ENCODE data around the gene AUTS2.

AUTS2 gene

GRCh38 chr7:70406950-70407209, 808.6 kb downstream of the AUTS2 start:
- no peak for DNase-seq

GRCh38 chr7:70408477-70408876, 810.2 kb downstream of the AUTS2 start:
- no peak for DNase-seq

GRCh38 chr7:70408891-70409290, 810.6 kb downstream of the AUTS2 start:
- DNase-seq = no peak

GRCh38 chr7:70410134-70410750, 812.0 kb downstream of the AUTS2 start:
- no peak for DNase-seq

GRCh38 chr7:70414368-70414767, 816.1 kb downstream of the AUTS2 start:
- no peak for DNase-seq

- no peak for DNase-seq
Measured at GRCh38 chr7:70415179-70415972, 817.1 kb downstream of the AUTS2 start.

GRCh38 chr7:70416347-70416985, 818.2 kb downstream of the AUTS2 start:
- DNase-seq = no peak

- DNase-seq = peak; percentile 59
Measured at GRCh38 chr7:70416986-70417655, 818.8 kb downstream of the AUTS2 start.

GRCh38 chr7:70419526-70420380, 821.5 kb downstream of the AUTS2 start:
- DNase-seq = no peak

- DNase-seq = no peak
Measured at GRCh38 chr7:70420381-70420662, 822.0 kb downstream of the AUTS2 start.

GRCh38 chr7:70421319-70421718, 823.0 kb downstream of the AUTS2 start:
- DNase-seq = no peak

- no peak for DNase-seq
Measured at GRCh38 chr7:70426249-70426880, 828.1 kb downstream of the AUTS2 start.

- no peak for DNase-seq
Measured at GRCh38 chr7:70432567-70433001, 834.3 kb downstream of the AUTS2 start.

GRCh38 chr7:70434376-70434775, 836.1 kb downstream of the AUTS2 start:
- no peak for DNase-seq

- DNase-seq = no peak
Measured at GRCh38 chr7:70434821-70435220, 836.5 kb downstream of the AUTS2 start.

GRCh38 chr7:70435634-70436033, 837.4 kb downstream of the AUTS2 start:
- no peak for DNase-seq

- no peak for DNase-seq
Measured at GRCh38 chr7:70436790-70437350, 838.6 kb downstream of the AUTS2 start.

GRCh38 chr7:70439651-70440050, 841.4 kb downstream of the AUTS2 start:
- no peak for DNase-seq

GRCh38 chr7:70446448-70447143, 848.3 kb downstream of the AUTS2 start:
- DNase-seq = no peak

- DNase-seq = no peak
Measured at GRCh38 chr7:70448312-70448906, 850.1 kb downstream of the AUTS2 start.

GRCh38 chr7:70450731-70451130, 852.5 kb downstream of the AUTS2 start:
- DNase-seq = no peak
